HG03432 (cell line): ENCODE results near the gene PTGR3.

ENCODE experiments used
- ATAC-seq: cut with Tn5 transposase; IDR thresholded peaks from one replicate; pipeline ENCODE4 v1.9.1; 2021; ENCODE audit warnings: mild to moderate bottlenecking, moderate library complexity; ENCODE audit not compliant: unreplicated experiment

The PTGR3 gene, protein sequence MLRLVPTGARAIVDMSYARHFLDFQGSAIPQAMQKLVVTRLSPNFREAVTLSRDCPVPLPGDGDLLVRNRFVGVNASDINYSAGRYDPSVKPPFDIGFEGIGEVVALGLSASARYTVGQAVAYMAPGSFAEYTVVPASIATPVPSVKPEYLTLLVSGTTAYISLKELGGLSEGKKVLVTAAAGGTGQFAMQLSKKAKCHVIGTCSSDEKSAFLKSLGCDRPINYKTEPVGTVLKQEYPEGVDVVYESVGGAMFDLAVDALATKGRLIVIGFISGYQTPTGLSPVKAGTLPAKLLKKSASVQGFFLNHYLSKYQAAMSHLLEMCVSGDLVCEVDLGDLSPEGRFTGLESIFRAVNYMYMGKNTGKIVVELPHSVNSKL

DNA sequence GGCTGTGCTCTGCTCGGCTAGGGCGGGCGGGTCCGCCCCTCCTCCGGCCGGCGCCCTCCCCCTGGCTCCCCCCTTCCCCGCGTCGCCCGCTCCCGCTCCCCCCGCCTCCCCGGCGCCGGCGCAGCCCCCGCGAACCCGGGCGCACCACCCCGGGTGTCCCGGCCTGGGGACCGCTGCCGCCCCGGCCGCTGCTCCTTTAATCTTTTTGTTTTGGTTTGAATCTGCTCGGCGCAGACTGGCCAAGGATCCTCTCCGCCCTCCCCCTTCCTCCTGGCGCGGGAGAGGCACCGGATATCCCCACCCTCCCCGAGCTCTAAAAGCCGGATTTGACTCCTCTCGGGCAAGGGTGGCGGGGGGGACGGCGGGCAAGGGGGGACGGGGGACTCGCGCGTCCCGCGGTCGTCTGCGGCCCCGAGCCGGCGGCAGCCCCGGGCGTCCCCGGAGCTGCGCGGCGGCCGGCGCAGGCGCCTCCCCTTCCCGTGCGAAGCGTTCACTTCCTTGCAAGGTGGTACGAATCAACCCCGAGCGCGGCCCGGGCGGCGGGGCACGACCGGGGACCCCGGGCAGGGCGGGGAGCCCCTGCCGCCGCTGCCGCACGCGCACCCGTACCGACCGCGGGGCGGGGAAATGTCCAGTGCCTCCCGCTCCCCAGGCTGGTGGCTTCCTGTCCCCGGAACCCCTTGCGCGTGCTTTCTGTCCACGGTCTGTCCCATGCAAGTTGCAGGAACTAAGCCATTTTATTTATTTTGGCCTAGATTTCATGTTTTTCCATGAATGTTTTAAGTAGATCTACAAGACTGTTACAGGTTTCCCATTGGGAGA, at the start of gene PTGR3:
Gene PTGR3, minus strand, starts transcription at position 11 of the 822 bp plus-strand sequence. CDS start 81 bp downstream, outside the sequence.
- peak; percentile 51 for ATAC-seq

DNA sequence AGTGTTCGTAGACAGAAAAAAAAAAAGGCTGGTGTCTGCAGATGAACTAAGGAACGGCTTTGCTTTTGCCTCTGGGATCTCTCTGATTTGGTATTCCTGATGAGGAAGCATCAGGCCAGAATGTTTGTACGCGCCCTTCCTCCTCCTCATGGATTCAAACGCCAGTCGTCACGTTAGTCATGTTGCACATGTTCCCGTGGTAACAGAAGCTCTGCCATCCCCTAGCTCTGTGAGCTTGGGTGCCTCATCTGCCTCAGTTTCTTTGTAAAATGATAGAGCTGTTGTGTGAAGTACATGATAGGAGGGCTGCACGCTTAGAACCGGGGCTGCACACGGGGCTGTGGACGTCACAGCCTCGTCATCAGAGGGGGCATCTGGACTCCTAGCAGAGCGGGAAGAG, 48.7 kb upstream of the PTGR3 start:
- no peak for ATAC-seq

DNA sequence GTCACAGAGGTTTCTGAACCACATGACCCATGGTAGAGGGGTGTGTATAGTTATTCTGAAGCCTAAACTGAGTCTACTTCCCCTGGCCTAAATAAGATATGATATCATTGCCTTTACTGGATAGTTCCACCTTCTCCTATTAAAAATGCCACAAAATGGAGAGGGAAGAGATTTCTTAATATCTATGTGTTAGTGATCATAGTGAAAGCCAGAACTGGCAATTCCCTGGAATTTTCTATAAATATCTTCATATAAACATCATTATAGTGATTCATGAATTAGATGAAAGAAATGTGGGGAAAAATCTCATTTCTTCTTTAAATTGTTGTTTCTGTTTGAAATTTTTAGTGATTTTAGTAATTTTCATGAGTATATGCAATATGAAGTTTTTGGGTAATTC, 47.4 kb upstream of the PTGR3 start:
- no peak for ATAC-seq

DNA sequence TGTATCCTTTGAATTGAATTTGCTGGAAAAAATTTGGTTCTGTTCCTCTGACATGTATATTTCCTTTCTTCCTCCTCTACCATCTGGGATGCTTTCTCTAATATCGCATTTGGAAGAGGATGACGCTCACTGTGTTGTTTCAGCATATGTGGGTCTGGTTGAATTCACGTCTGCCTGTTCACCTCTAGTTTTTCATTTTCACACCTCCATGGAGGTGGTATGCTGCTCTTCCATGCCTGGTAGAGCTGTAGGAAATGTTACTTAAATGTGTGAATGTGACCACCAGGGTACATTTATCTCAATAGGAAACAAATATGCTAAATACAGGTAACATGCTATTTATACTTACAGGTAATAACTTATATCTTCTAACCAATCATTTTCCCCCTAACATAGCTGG, 46.2 kb upstream of the PTGR3 start:
- no peak for ATAC-seq

DNA sequence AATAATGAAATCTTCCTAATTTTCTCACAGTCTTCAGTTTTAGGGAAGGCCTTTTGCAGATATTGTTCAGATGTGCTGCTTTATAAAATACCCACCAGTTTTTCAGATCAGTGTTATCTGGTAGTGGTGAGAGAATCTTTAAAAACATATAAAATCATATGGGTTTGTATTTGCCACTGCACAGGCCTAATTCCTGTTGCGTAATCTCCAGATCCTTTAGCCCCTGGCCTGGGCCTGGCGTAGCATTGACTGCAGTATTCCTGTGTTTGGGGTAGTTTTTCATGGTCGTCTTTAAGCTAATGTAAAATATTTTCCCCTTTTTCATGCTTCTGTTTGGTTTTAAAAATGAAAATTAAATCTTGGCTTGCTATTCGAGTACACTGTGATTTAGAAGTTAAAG, 44.8 kb upstream of the PTGR3 start:
- ATAC-seq: no peak

DNA sequence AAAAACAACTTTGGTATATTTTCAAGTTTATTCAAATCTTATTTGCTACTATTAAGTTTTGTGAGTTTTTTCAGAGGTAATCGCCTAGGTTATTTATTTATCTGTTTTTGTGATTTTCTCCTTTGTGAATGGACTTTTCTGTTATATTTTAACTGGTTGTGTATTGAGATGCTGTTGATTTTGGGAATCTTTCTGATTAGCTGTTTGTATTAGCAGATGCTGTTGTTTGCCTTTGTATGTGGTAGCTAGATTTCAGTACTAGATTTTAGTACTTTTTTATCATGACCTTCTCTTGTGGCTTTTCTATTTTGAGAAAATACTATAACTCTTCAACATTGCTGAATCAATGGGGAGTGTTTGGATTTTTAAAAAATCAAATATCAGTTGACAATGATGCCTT, 44.1 kb upstream of the PTGR3 start:
- ATAC-seq: no peak

DNA sequence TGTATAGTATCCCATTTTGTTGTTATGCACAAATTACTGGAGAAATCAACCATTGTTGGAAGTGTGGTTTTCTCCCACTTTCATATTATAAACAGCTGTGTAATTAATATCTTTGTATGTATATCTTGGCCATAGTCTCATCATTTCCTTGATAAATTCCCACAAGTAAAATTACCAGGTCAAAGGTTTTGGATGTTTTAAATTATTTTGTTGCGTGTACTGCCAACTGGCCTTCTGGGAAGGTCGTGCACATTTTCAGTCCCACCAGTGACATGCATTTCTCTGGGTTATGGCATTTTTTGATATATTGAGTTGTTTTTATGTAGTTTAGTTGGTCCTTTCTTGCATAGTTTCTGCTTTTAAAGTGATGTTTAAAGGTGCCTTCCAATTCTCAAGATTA, 43.2 kb upstream of the PTGR3 start:
- no peak for ATAC-seq

DNA sequence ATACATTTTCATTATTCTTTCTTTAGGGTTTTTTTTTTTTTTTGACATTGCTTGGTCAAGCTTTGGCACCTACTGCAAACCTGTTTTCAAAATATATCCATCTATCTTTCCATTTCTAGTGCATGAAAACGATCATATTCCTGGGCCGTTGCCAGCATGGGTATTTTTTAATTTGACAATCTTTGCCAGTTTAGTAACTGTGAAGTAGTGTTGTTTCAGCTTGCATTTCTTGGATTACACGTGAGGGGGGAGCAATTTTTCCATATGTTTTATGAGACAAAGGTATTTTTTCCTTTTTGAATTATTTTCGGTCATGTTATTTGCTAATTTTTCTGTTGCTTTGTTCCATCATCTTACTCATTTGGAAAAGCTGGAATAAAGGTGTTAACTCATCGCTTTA, 42.5 kb upstream of the PTGR3 start:
- ATAC-seq: no peak

DNA sequence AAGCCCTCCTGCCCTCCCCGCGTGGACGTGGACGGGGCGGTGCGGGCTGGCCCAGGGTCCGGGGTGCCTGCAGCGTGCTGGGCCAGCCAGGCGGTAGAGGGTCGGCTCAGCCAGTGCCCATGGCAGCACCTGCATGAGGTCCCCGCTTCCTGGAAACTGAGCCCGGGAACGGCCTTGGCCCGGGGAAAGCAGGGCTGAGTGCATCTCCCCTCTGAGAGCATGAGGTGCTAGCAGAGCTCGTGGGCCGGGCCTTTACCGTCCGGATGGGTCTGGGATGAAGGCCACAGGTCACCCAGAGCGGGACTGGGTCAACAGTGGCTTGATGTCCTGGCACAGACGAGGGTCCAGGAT, 41.5 kb upstream of the PTGR3 start:
- no peak for ATAC-seq

DNA sequence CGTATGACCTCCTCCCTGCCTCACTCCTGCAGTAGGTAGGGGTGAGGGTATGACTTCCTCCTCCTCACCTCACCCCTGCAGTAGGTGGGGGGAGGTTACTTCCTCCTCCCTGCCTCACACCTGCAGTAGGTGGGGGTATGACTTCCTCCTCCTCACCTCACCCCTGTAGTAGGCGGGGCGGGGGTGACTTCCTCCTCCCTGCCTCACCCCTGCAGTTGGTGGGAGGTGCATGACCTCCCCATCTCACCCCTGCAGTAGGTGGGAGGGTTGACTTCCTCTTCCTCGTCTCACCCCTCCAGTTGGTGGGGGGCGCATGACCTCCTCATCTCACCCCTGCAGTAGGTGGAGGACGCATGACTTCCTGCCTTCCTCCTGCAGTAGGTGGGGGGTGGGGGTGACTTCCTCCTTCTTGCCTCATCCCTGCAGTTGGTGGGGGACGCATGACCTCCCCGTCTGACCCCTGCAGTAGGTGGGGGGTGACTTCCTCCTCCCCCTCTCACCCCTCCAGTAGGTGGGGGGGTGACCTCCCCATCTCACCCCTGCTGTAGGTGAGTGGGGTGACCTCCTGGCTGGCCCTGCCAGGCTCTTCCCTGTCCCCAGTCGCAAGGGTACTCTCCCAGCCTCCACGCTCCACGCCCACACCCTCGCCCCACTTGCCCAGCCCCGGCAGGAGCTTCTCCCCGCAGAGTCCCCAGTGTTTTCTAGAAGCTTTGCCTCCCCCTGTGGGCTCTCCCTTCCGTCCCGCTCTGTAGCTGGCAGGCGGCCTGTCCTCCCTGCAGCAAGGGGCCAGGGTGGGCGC, 40.9 kb upstream of the PTGR3 start:
- ATAC-seq: no peak

DNA sequence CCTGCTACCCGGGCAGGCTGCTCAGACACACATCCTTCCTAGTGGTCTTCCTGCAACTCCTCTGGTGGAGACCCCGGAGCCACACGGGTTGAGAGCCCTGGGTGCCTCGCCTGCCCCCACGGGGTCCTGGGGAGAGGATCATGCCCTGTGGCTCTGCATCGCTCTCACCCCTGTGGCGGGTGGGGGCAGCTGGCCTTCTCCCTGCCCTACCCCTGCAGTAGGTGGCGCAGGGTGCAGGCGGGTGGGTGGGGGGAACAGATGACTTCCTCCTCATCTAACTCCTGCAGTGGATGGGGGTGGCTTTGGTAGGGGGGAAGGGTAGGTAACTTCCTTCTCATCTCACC, 40.2 kb upstream of the PTGR3 start:
- ATAC-seq: no peak

DNA sequence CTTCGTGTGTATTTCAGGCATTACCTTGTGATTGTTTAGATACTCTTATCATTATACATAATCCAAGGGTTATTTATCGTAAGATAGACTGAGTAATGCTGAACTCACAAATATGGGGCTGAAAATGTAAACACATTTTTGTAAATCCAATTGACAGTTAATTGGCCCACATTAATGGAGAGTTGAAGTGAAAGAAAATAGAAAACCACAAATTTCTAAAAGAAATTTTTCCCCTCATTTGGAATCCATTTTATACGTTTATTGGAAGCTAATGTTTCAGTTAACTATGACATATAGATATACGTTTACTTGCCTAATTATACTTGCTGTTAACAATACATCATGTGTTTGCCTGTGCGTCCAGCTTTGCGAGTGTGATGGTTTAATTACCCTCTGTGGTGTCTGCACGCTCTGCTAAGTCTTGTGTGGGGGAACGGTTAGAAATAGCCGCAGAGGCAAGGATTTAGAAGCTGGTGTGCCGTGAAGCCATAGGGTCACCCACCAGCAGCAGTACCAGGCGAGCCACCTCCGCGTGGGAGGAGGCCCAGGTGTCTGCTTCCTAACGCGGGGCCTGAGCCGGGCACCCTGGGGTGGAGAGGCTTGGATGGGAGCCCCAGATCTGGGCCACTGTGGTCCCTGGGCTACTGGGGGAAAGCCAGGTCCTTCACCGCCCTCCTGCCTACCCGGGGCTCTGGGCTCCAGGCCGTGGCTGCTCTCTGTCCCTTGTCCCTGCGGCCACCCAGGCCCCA, 39.7 kb upstream of the PTGR3 start:
- no peak for ATAC-seq

DNA sequence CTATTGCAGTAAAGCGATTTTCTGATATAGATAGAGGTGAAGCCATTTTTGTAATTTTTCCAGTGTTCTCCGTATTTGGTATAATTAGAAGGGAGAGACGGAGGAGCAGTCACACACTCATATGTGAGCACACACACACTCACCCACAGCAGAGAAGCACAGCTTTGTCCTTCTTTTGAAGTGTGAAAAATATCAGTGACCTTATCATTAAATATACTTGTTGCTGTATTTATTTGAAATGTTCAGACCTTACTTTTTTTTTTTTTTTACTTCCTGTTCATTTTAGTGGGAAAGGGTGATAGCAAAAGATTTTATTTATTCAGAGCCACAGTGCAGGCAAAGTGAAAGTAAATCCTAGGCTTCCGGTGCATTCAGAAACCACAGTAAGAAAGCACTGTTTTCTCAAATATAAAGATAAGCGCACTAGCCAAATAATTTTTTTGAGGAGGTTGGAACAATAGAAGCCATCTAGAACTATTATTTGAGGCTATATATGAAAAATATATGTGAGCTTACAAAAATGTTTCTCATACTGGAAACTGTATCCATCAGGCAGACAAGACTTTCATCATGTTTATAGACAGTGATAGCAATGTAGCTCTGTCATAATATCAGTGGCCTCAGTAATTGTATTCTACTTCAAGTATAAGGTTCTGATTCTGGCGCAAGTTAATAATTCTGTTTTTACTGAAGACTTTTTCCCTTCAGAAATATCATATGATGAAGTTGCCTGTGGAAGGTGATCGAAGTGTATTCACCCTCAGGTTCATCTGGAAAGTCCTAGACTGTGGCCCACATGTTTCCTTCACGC, 38.9 kb upstream of the PTGR3 start:
- peak; percentile 69 for ATAC-seq

DNA sequence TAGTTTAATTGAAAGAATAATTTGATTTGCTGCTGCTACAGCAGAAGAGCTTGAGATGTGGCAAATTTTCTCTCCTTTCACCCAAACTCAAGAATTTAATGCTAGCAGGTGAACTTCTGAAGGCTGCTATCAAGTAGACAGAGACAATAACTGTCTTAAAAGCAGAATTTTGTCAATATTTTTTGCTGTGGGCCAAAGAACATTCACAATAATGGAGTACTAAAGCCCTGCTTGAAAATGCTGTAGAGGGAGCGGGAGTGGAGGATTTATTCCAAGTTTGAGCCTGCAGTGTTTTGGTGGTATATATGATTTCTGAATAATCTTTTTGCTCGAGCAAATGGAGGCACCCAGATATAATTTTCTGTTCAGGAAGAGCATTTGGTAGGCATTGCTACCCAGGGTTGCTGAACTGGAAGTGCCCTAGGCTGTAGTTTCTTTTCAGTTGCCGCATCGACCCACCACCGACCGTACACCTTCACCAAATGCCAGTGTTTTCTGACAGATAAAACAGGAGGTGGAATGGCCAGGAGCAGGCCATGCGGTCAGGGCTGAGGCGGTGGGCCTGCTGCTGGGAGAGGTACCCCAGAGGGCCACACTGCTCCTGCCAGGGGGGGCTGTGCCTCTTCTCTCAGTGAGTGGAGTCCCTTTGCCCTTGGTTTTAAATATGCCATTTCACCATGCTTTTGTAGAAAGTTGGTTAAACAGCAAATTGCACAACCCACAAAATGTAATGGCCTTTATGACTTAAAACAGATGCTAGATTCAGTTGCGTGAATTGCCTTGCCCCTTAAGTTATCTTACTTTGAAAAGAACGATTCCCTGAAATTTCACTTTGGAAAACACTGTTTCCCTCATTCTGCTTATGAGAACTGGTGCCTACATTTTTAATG, 38.0 kb upstream of the PTGR3 start:
- no peak for ATAC-seq

DNA sequence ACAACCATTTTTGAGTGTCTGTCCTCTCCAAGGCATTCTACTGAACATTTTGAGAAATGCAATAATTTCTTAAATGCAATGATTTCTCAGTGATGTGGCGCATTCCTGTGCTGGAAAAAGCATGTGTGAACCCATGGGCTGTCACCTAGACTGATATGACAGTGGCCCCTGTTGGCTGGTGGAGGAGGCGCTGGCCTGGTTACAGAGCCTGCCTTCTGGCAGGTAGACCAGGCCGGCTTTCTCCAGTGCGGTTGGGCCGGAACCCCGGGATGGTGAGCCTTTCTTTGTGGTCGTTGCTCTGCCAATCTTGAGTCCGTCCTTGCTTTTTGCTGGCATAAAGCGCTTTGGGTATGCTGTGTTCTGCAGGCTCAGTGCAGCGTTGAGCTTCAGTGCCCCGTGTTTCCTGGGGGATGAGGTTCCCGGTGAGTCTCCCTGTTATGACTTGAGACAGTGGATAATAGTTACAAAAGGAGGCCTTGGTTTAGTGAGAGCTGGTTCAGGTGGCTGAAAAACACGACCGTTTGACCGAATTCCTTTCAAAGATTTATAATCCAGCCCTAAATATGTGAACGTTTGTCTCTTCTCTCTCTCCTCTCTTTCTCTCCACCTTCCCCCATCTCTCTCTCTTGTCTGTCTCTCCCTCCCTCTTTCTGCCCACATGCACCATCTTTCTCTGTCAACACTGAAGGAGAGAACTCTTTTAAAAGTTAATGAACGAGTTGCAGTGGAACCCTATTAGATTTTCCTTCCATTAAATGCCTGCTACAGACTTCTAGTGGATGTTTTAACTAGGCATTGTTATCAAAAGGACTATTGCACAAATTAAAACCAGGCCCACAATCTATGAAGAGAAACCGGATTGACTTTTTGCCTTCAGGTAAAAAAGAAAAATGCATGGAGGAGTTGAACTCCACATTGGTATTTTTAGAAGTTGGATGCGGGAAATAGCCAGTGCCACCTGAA, 35.7 kb upstream of the PTGR3 start:
- ATAC-seq: no peak

DNA sequence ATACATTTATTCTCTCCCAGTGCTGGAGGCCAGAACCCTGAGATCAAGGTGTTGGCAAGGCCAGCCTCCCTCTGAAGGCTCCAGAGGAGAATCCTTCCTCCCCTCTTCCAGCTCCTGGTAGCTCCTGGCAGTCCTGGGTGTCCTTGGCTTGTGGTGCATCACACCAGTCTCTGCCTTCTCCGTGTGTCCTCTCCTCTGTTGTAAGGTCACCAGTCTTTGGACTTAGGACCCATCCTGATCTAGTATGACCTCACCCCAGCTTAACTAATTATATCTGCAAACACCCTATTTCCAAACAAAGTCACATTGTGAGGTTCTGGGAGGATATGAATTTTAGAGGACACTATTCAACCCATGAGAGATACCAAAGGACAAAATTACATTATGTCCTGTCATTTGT, 32.8 kb upstream of the PTGR3 start:
- no peak for ATAC-seq

DNA sequence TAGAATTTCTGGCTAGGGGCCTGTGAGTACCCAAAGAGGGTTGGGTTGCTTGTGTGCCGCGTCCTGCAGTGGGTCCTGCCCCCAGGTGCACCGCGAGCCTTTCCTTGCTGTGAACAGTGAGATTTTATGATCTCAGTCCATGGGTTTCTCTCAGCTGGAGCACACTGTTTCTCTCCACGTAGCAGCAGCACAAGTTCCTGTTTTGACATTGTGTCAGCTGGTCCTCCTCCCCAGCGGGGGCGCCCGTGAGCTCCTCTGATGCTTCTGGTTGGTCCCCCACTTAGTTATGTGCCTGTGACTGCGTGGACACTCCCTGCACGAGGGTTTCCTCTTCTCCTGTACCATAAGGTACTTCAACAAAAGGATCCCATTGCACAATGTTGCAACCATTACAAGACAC, 31.5 kb upstream of the PTGR3 start:
- no peak for ATAC-seq

DNA sequence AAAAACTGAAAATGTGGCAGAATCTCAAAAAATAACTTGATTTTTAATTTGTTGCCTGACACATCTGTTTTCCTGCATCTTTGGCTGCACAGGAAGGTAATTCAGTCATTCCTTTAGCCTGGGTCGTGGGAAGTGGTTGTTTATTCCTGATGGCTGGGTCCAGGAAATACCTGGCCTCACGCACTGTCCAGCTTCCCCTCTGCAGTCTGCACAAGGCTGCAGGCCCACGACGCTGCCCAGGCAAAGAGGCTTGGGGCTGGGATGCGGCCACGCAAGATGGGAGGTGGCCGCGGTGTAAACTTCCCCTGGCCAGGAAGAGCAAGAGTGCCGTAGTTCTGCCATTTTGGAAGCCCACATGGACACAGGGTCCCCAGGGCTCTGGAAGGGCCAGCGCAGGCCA, 29.8 kb upstream of the PTGR3 start:
- no peak for ATAC-seq
